A549 (cell line): ENCODE data around the gene GORASP1. TPM values are rescaled to one million over a fixed set of nuclear protein-coding genes. Genes with fewer than 3 reads are reported as not detected.

Experiments
- ATAC-seq, 2 experiments: fragments of 200-7000 bp in 1 of 2; fragments of >200 bp in 1 of 2; cut with Nextera tagmentation in 1 of 2; cut with Tn5 transposase in 1 of 2; 3 replicates each; pipeline versions ENCODE4 v1.8.0 to v1.9.1; 2018 to 2020; ENCODE audit warnings: mild to moderate bottlenecking in 1 of 2, moderate library complexity in 1 of 2
- CTCF ChIA-PET: fragments of 300-600 bp; sonication (Branson Sonifier 250); formaldehyde crosslinking; extraction: SDS; loops from one replicate; lab custom pipeline; 2021; ENCODE audit warnings: antibody characterized with exemption, inconsistent platforms; lab: Yijun Ruan, JAX
- POLR2A ChIA-PET: fragments of 350-600 bp; formaldehyde crosslinking; extraction: SDS; loops from one replicate; lab custom pipeline; 2021; ENCODE audit warnings: antibody characterized with exemption, inconsistent platforms; lab: Yijun Ruan, JAX
- DNase-seq, 2 experiments: peaks; one replicate each; pipeline versions ENCODE4 v3.0.0 to v3.0.0-alpha.2; 2011 to 2016; ENCODE audit warnings: low read depth in 1 of 2, low spot score in 1 of 2
- FAIRE-seq: peaks from 2 replicates; lab custom pipeline; 2011; peaks lifted over from hg19 to GRCh38; lab: Jason Lieb, UNC
- H3K27ac ChIP-seq, 2 experiments: fragments of >200 bp; sonication (Bioruptor Twin); formaldehyde crosslinking; 3 replicates each; pipeline ENCODE4 v1.5.1; 2016 to 2017
- H3K4me1 ChIP-seq: fragments of >200 bp; sonication (Bioruptor Twin); formaldehyde crosslinking; 3 replicates; pipeline ENCODE4 v1.6.1; 2016
- H3K4me2 ChIP-seq: fragments of >200 bp; sonication (Bioruptor Twin); formaldehyde crosslinking; 3 replicates; pipeline ENCODE4 v1.6.1; 2016
- H3K4me3 ChIP-seq: fragments of >200 bp; sonication (Bioruptor Twin); formaldehyde crosslinking; 3 replicates; pipeline ENCODE4 v1.5.1; 2016
- H3K9me3 ChIP-seq: fragments of >200 bp; sonication (Bioruptor Twin); formaldehyde crosslinking; 3 replicates; pipeline ENCODE4 v1.6.1; 2016
- CEBPB ChIP-seq, 2 experiments: fragments of >200 bp in 1 of 2; sonication (Bioruptor Twin) in 1 of 2; formaldehyde crosslinking in 1 of 2; IDR thresholded peaks; 2 replicates each; pipeline ENCODE4 v1.6.1; 2012 to 2016
- ESRRA ChIP-seq: fragments of 150-350 bp; IDR thresholded peaks from 2 replicates; pipeline ENCODE4 v1.6.1; 2014; ENCODE audit warnings: mild to moderate bottlenecking, low read length, borderline replicate concordance
- FOSL2 ChIP-seq, 2 experiments: fragments of 450-650 bp in 1 of 2; fragments of >200 bp in 1 of 2; sonication (Bioruptor Twin) in 1 of 2; formaldehyde crosslinking; IDR thresholded peaks; 2 replicates each; pipeline versions ENCODE4 v1.5.0 to v1.6.1; 2016 to 2020; ENCODE audit warnings: mild to moderate bottlenecking in 1 of 2, moderate library complexity in 1 of 2
- HOXA7 ChIP-seq: fragments of 250-450 bp; sonication (Bioruptor Pico); IDR thresholded peaks from 2 replicates; pipeline ENCODE4 v1.5.0; 2020; ENCODE audit warnings: mild to moderate bottlenecking, moderate library complexity
- KDM5A ChIP-seq: fragments of 200-600 bp; sonication (generic); IDR thresholded peaks from 2 replicates; pipeline ENCODE4 v1.6.1; 2016; ENCODE audit warnings: antibody characterized with exemption, mild to moderate bottlenecking
- MAFK ChIP-seq: fragments of 450-650 bp; IDR thresholded peaks from 2 replicates; pipeline ENCODE4 v1.6.1; 2014; ENCODE audit not compliant: partially characterized antibody
- NPAS2 ChIP-seq: fragments of 250-450 bp; sonication (Bioruptor Pico); IDR thresholded peaks from 2 replicates; pipeline ENCODE4 v1.8.0; 2022; ENCODE audit warnings: mild to moderate bottlenecking, moderate library complexity, borderline replicate concordance
- POLR2A ChIP-seq: IDR thresholded peaks from 2 replicates; pipeline ENCODE4 v1.6.1; 2012; ENCODE audit warnings: mild to moderate bottlenecking, low read length
- RAD21 ChIP-seq, 2 experiments: fragments of >200 bp in 1 of 2; sonication (Bioruptor Twin) in 1 of 2; formaldehyde crosslinking in 1 of 2; IDR thresholded peaks in 1 of 2; conservative IDR thresholded peaks in 1 of 2; 2 replicates in 1 of 2; 3 replicates in 1 of 2; pipeline ENCODE4 v1.6.1; 2012 to 2018; ENCODE audit warnings: inconsistent platforms in 1 of 2
- TFCP2L1 ChIP-seq: fragments of 250-450 bp; sonication (Bioruptor Pico); IDR thresholded peaks from 2 replicates; pipeline ENCODE4 v1.5.0; 2021; ENCODE audit warnings: mild to moderate bottlenecking
- TP53 ChIP-seq: fragments of 250-450 bp; sonication (Bioruptor Pico); IDR thresholded peaks from 2 replicates; pipeline ENCODE4 v1.5.0; 2021; ENCODE audit warnings: mild to moderate bottlenecking, moderate library complexity
- ZC3H11A ChIP-seq: fragments of 450-650 bp; IDR thresholded peaks from 2 replicates; pipeline ENCODE4 v1.6.1; 2014; ENCODE audit warnings: antibody characterized with exemption, mild to moderate bottlenecking
- WGBS: methylation state at CpG from one replicate; pipeline ENCODE4 v1.1.6; 2017; ENCODE audit errors: missing lambda C conversion rate; 5-methylcytosine and 5-hydroxymethylcytosine counted together
- polyA plus RNA-seq, 4 experiments: library from polyadenylated mRNA; depleted of rRNA in 3 of 4; stranded (reverse); fragments of >200 nt; fragmentation: RNase III in 1 of 4; extraction: RNeasy Plus Mini Kit Qiagen cat#74134 plus additional on column Dnase treatment in 1 of 4; gene quantifications; 2 replicates in 3 of 4; 3 replicates in 1 of 4; pipeline ENCODE4 v1.2.3, GENCODE V29; 2011 to 2017
- TF ChIP-seq, protein P1 (sequence below): fragments of >200 bp; sonication (Bioruptor Twin); formaldehyde crosslinking; IDR thresholded peaks from 3 replicates; pipeline ENCODE4 v1.5.1; 2016
- TF ChIP-seq, protein P2 (sequence below): fragments of 250-450 bp; sonication (Bioruptor Pico); IDR thresholded peaks from 2 replicates; pipeline ENCODE4 v1.5.0; 2020; ENCODE audit warnings: low read depth, mild to moderate bottlenecking, moderate library complexity
- TF ChIP-seq, protein P3 (sequence below): IDR thresholded peaks from 2 replicates; pipeline ENCODE4 v1.6.1; 2012
- TF ChIP-seq, protein P4 (sequence below): fragments of 200-600 bp; sonication (generic); IDR thresholded peaks from 2 replicates; pipeline ENCODE4 v1.6.1; 2016; ENCODE audit warnings: antibody characterized with exemption, mild to moderate bottlenecking, moderate library complexity

Gene GORASP1
- polyA plus RNA-seq, 2 of the 4 experiments (the other 2 are of a cell fraction) = 30.3 to 32.3 TPM

DNA sequence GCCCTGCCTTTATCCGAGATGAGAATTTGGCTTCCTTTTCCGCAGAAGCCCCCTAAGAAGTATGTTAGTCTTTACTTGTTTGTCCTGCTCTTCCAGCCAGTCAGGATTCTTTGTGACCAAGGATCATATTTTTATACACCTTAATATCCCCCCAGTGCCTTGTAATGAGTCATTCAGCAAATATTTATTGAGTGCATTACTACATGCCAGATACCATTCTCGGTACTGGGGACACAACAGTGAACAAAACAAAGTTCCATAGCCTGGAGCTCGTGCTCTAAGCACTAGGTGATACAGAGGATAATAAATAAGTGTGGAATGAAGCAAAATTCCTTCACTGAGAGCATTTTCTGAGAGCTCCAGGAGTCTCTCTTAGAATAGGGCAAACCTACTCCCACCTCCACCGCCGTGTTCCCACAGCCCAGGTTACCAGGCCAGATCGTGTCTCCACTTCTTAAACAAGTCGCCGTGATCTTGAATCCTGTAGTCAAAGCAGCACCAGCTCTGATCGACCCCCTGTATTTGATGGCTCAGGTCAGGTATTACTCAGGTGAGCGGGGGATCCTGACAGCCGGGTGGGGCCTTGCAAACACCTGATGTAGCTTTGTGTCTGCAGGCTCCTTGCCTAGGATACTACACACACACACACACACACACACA lies 18.5 kb upstream of the GORASP1 start:
- TF ChIP-seq TFCP2L1 (CRISPR knock-in tag) (no peak), FOSL2 (IDR thresholded peaks at IDR 0.05) (no peak; the same call in 1 of the 2 replicates), FOSL2 (CRISPR knock-in tag; IDR thresholded peaks at IDR 0.05) (peak; percentile 59), HOXA7 (CRISPR knock-in tag) (no peak)
- ATAC-seq (peak; percentile 39 to 57; a peak in 5 of 6 replicates), DNase-seq (no peak), FAIRE-seq (no peak)
- Histone ChIP-seq H3K9me3 (no peaks in the 10 kb centered on the region), H3K4me2 (peak overlapping the region; percentile 63), H3K4me1 (peaks cover 18% of the 10 kb centered on the region), H3K4me3 (no peak overlapping the region), H3K27ac (peak overlapping the region; percentile 27 to 35; a peak in 3 of 6 replicates)
- ChIA-PET POLR2A (interaction anchor here (0.6 to 1.3 kb wide), 6 partner anchors 10 to 162 kb away, joined by 3 to 5 read pairs (median 4); partner anchors contain the start of genes GORASP1 and TTC21A), CTCF (interaction anchor here (0.7 to 22.7 kb wide), 37 partner anchors 8 to 252 kb away, joined by 3 to 383 read pairs (median 6); partner anchors contain the start of genes CX3CR1, GORASP1, TTC21A and XIRP1)
- WGBS = 60% methylated on average over 12 of the region's 12 CpGs

DNA sequence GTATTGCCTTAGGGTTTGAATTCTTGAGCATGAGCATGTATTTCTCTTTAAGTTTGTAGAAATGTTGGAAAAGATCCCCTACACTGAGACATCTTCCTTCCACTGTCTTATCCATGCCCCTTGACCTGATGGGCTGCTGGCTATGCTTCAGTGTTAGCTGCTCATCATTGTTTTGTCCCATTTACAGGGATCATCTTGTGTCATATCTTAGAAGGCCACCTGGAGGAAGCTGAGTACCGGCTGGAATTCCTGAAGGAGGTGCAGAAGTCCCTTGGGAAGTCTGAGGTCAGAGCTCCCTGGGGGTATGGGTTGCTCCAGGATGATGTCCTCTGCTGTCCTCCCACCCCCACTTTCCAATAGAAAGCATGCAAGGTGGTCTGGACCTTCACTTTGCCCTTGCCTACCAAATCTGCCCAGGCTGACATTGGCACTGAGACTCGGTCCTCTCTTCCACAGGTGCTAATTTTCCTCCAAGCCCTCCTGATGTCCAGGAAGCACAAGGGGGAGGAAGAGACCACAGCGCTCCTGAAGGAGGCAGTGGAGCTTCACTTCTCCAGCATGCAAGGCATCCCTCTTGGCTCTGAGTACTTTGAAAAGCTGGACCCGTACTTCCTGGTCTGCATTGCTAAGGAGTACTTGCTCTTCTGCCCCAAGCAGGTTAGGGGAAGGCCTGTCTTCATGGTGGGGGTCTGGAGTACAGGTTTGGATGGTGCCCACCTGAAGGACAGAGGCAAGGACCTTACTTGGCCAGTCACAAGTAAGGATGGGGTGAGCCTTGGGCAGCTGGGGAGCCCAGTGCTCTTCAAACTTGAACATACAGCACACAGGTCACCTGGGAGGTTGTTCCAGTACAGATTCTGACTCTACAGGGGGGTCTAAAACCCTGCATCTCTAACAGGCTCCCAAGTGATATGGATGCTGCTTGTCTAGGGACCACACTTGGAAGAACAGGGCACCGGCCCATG lies 17.7 kb upstream of the GORASP1 start:
- ChIA-PET POLR2A (interaction anchor here (1.3 kb wide), 1 partner anchor 162 kb away, joined by 3 read pairs; no protein-coding TSS in a partner anchor), CTCF (interaction anchor here (0.9 to 22.7 kb wide), 17 partner anchors 11 to 253 kb away, joined by 3 to 383 read pairs (median 9); partner anchors contain the start of genes CX3CR1 and XIRP1)
- Histone ChIP-seq H3K9me3 (no peaks in the 10 kb centered on the region), H3K27ac (peak overlapping the region; percentile 22 to 35; a peak in 2 of 6 replicates), H3K4me2 (peak overlapping the region; percentile 63), H3K4me1 (peaks cover 18% of the 10 kb centered on the region), H3K4me3 (no peak overlapping the region)
- peak; percentile 54 to 68 for TF ChIP-seq RAD21 (conservative IDR thresholded peaks at IDR 0.05 in 1 of 2, IDR thresholded peaks at IDR 0.05 in 1 of 2)
- TF ChIP-seq, protein P1, sequence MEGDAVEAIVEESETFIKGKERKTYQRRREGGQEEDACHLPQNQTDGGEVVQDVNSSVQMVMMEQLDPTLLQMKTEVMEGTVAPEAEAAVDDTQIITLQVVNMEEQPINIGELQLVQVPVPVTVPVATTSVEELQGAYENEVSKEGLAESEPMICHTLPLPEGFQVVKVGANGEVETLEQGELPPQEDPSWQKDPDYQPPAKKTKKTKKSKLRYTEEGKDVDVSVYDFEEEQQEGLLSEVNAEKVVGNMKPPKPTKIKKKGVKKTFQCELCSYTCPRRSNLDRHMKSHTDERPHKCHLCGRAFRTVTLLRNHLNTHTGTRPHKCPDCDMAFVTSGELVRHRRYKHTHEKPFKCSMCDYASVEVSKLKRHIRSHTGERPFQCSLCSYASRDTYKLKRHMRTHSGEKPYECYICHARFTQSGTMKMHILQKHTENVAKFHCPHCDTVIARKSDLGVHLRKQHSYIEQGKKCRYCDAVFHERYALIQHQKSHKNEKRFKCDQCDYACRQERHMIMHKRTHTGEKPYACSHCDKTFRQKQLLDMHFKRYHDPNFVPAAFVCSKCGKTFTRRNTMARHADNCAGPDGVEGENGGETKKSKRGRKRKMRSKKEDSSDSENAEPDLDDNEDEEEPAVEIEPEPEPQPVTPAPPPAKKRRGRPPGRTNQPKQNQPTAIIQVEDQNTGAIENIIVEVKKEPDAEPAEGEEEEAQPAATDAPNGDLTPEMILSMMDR = peak; percentile 41
- no peak for TF ChIP-seq MAFK
- DNase-seq (peak in 1 of 2 experiments; percentile 65), ATAC-seq (peak; percentile 57 to 85), FAIRE-seq (no peak)
- 63% methylated on average over 4 of the region's 5 CpGs for WGBS

DNA sequence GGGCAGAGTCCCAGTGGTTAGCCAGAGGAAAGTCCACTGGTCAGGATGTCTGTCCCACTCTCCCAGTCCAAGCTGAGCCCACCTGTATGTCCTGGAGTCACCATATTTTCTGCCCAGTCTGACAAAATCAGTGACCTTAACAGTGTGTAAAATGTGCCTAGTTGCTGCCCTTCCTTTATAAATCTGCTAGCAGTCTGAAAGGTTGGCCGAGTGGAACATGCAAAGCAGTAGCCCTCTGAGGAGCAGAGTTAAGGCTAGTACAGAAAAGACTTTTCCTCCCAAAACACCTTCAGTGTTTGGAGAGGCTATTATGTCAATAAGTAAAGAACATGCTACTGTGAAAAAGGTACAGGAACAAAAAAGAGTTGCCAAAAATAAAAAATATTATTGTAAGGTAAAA lies 15.4 kb upstream of the GORASP1 start:
- ChIA-PET POLR2A (no interaction called here), CTCF (interaction anchor here (0.6 to 22.7 kb wide), 5 partner anchors 16 to 169 kb away, joined by 3 to 383 read pairs (median 3); partner anchors contain the start of gene XIRP1)
- no peak overlapping the region for H3K4me2 ChIP-seq
- WGBS = 71% methylated on average over 1 of the region's 1 CpG
- no peaks in the 10 kb centered on the region for H3K9me3 ChIP-seq
- ATAC-seq = no peak
- no peak for FAIRE-seq
- DNase-seq = no peak
- no peak overlapping the region for H3K27ac ChIP-seq
- H3K4me1 ChIP-seq = peaks cover 18% of the 10 kb centered on the region
- TF ChIP-seq HOXA7 (CRISPR knock-in tag) (no peak), KDM5A (no peak)
- TF ChIP-seq, protein P2, sequence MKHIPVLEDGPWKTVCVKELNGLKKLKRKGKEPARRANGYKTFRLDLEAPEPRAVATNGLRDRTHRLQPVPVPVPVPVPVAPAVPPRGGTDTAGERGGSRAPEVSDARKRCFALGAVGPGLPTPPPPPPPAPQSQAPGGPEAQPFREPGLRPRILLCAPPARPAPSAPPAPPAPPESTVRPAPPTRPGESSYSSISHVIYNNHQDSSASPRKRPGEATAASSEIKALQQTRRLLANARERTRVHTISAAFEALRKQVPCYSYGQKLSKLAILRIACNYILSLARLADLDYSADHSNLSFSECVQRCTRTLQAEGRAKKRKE (CRISPR knock-in tag) = no peak
- no peak overlapping the region for H3K4me3 ChIP-seq

DNA sequence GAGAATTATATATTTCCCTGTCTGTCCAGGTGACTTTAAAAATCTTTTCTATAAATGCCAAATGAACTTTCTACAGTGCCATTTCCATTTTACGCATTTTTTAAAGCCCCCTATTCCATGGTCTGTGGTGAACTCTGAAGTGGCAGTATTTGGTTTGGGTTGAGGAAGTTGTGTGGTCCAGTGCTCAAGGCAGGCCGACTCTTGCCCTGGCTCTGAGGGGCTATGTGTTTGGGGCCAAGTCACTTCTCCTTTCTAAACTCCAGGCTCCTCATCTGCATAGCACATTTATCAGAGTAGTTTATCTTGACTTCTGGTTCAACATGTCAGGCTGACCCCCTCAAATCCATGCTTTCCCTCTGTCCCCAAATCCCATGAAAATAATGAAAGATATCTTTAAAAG lies 14.2 kb upstream of the GORASP1 start:
- 94% methylated on average over 2 of the region's 2 CpGs for WGBS
- Histone ChIP-seq H3K4me3 (no peak overlapping the region), H3K4me2 (no peak overlapping the region), H3K27ac (no peak overlapping the region), H3K4me1 (peaks cover 18% of the 10 kb centered on the region), H3K9me3 (no peaks in the 10 kb centered on the region)
- FAIRE-seq = no peak
- ChIA-PET CTCF (interaction anchor here (1.0 to 22.7 kb wide), 5 partner anchors 10 to 170 kb away, joined by 3 to 383 read pairs (median 6); partner anchors contain the start of gene XIRP1), POLR2A (no interaction called here)
- ATAC-seq = no peak
- no peak for DNase-seq
- TF ChIP-seq, protein P2 (CRISPR knock-in tag) = no peak
- TF ChIP-seq NPAS2 (no peak), ESRRA (no peak), CEBPB (IDR thresholded peaks at IDR 0.05) (no peak), ZC3H11A (no peak), POLR2A (no peak), TP53 (CRISPR knock-in tag) (no peak)
- TF ChIP-seq, protein P3, sequence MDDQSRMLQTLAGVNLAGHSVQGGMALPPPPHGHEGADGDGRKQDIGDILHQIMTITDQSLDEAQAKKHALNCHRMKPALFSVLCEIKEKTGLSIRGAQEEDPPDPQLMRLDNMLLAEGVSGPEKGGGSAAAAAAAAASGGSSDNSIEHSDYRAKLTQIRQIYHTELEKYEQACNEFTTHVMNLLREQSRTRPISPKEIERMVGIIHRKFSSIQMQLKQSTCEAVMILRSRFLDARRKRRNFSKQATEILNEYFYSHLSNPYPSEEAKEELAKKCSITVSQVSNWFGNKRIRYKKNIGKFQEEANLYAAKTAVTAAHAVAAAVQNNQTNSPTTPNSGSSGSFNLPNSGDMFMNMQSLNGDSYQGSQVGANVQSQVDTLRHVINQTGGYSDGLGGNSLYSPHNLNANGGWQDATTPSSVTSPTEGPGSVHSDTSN = no peak
- TF ChIP-seq, protein P4, sequence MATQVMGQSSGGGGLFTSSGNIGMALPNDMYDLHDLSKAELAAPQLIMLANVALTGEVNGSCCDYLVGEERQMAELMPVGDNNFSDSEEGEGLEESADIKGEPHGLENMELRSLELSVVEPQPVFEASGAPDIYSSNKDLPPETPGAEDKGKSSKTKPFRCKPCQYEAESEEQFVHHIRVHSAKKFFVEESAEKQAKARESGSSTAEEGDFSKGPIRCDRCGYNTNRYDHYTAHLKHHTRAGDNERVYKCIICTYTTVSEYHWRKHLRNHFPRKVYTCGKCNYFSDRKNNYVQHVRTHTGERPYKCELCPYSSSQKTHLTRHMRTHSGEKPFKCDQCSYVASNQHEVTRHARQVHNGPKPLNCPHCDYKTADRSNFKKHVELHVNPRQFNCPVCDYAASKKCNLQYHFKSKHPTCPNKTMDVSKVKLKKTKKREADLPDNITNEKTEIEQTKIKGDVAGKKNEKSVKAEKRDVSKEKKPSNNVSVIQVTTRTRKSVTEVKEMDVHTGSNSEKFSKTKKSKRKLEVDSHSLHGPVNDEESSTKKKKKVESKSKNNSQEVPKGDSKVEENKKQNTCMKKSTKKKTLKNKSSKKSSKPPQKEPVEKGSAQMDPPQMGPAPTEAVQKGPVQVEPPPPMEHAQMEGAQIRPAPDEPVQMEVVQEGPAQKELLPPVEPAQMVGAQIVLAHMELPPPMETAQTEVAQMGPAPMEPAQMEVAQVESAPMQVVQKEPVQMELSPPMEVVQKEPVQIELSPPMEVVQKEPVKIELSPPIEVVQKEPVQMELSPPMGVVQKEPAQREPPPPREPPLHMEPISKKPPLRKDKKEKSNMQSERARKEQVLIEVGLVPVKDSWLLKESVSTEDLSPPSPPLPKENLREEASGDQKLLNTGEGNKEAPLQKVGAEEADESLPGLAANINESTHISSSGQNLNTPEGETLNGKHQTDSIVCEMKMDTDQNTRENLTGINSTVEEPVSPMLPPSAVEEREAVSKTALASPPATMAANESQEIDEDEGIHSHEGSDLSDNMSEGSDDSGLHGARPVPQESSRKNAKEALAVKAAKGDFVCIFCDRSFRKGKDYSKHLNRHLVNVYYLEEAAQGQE = no peak
